Activated CD8-positive, alpha-beta memory T cell treated with anti-CD3 and anti-CD28 coated beads, Interleukin-2, amount 50 U/mL, for 4 hours (primary cell): Measurements from ENCODE around the gene C20orf204.

Source experiments
- DNase-seq: peaks from one replicate; pipeline ENCODE4 v3.0.0-alpha.2; 2020

The C20orf204 gene

GRCh38 chr20:64042054-64042781 lies 6.2 kb downstream of the C20orf204 start:
- no peak for DNase-seq

GRCh38 chr20:64043768-64044167 lies 7.8 kb downstream of the C20orf204 start:
- no peak for DNase-seq

- no peak for DNase-seq
Observed at GRCh38 chr20:64044484-64045247, 8.7 kb downstream of the C20orf204 start.

GRCh38 chr20:64045346-64046011 lies 9.5 kb downstream of the C20orf204 start:
- DNase-seq: no peak

- no peak for DNase-seq
Observed at GRCh38 chr20:64047046-64047389, 11.0 kb downstream of the C20orf204 start.

GRCh38 chr20:64047968-64048401 lies 12.0 kb downstream of the C20orf204 start:
- DNase-seq: no peak

- DNase-seq: no peak
Observed at GRCh38 chr20:64048402-64049044, 12.5 kb downstream of the C20orf204 start.

- no peak for DNase-seq
Observed at GRCh38 chr20:64049060-64049877, 13.3 kb downstream of the C20orf204 start, which contains the start of gene SOX18. Gene SOX18, minus strand, starts transcription at chr20:64049639. Its CDS starts 123 bp downstream, at chr20:64049516.

- no peak for DNase-seq
Observed at GRCh38 chr20:64049878-64050260, 13.9 kb downstream of the C20orf204 start.

GRCh38 chr20:64050261-64051032 lies 14.5 kb downstream of the C20orf204 start:
- no peak for DNase-seq

GRCh38 chr20:64051033-64051452 lies 15.1 kb downstream of the C20orf204 start:
- DNase-seq: no peak

GRCh38 chr20:64051561-64052325 lies 15.8 kb downstream of the C20orf204 start:
- DNase-seq: no peak

- no peak for DNase-seq
Observed at GRCh38 chr20:64052326-64052722, 16.3 kb downstream of the C20orf204 start.

GRCh38 chr20:64052987-64053840 lies 17.2 kb downstream of the C20orf204 start:
- DNase-seq: no peak

GRCh38 chr20:64053841-64054661 lies 18.1 kb downstream of the C20orf204 start:
- no peak for DNase-seq

- no peak for DNase-seq
Observed at GRCh38 chr20:64055396-64055892, 19.5 kb downstream of the C20orf204 start.

GRCh38 chr20:64055893-64056638 lies 20.1 kb downstream of the C20orf204 start:
- no peak for DNase-seq

- no peak for DNase-seq
Observed at GRCh38 chr20:64056639-64056888, 20.6 kb downstream of the C20orf204 start.
